Right ventricle myocardium superior (tissue), 1 donor: ENCODE data around the gene FIBP. TPM values are rescaled to one million over a fixed set of nuclear protein-coding genes. Genes with fewer than 3 reads are reported as not detected.

Experiments used
- ATAC-seq: fragments of 200-7000 bp; cut with Tn5 transposase; one replicate; pipeline ENCODE4 v1.9.1; 2020; ENCODE audit warnings: mild to moderate bottlenecking; ENCODE audit not compliant: poor library complexity
- DNase-seq: peaks from one replicate; pipeline ENCODE4 v3.0.0-alpha.2; 2020
- intact Hi-C: fragments of 100-400 bp; cut with DNase I; formaldehyde crosslinking; loops from one replicate; pipeline ENCODE4 v1.11.2; 2022
- long read RNA-seq: library from polyadenylated mRNA; unstranded; transcript quantifications from one replicate; pipeline ENCODE4 v2.0.0, GENCODE V29; 2021
- total RNA-seq: library from RNA; stranded (reverse); fragmentation: NEBNext Ultra II Directional; extraction: Animal tissue kit (Norgen Biotek cat#: 25700); gene quantifications from one replicate; pipeline ENCODE4 v1.2.1, GENCODE V29; 2021
- donor health status: DM: no; HTN: yes; CAD: no; lungs with severe emphysema.

The FIBP gene
- total RNA-seq: 37.7 TPM
- long read RNA-seq, transcript FIBP-201 (10 exons, 1,261 nt): minor isoform, 7 of 61 reads
- long read RNA-seq, transcript FIBP-202 (10 exons, 1,248 nt): major isoform, 48 of 61 reads
- long read RNA-seq, partial matches to known transcripts: 2 of 61 reads
- long read RNA-seq, other reads (novel, unspliced or antisense): 3 of 61 reads

GRCh38 chr11:65888163-65888814 is at the start of gene FIBP:
Gene FIBP, minus strand, starts transcription at chr11:65888471. Its CDS starts 53 bp downstream, at chr11:65888418.
- intact Hi-C loops: loop anchor here (2.0 kb wide), 1 partner anchor 29 kb away; the partner anchor contains the start of gene CFL1
- DNase-seq (peak; percentile 98), ATAC-seq (peak; percentile 86)

GRCh38 chr11:65937766-65938165 is 49.5 kb upstream of the FIBP start:
- ATAC-seq: no peak

GRCh38 chr11:65934014-65934413 is 45.7 kb upstream of the FIBP start:
- DNase-seq: no peak
- no peak for ATAC-seq
- intact Hi-C loops: no loop called here

More at GRCh38 chr11:65937766-65938165, 49.5 kb upstream of the FIBP start:
- intact Hi-C loops: no loop called here
- no peak for DNase-seq

- no peak for DNase-seq
- ATAC-seq: no peak
- intact Hi-C loops: no loop called here
Observed at GRCh38 chr11:65932558-65932919, 44.3 kb upstream of the FIBP start.

- intact Hi-C loops: no loop called here
- no peak for ATAC-seq
Observed at GRCh38 chr11:65931773-65932557, 43.7 kb upstream of the FIBP start.

GRCh38 chr11:65928667-65929066 is 40.4 kb upstream of the FIBP start:
- intact Hi-C loops: no loop called here
- ATAC-seq (no peak), DNase-seq (no peak)

More at GRCh38 chr11:65931773-65932557, 43.7 kb upstream of the FIBP start:
- DNase-seq: no peak

- DNase-seq: no peak
- intact Hi-C loops: no loop called here
- ATAC-seq: peak; percentile 45
Observed at GRCh38 chr11:65927904-65928397, 39.7 kb upstream of the FIBP start.

- ATAC-seq (no peak), DNase-seq (no peak)
- intact Hi-C loops: no loop called here
Observed at GRCh38 chr11:65925397-65925796, 37.1 kb upstream of the FIBP start.

- intact Hi-C loops: no loop called here
- ATAC-seq: no peak
Observed at GRCh38 chr11:65922565-65922964, 34.3 kb upstream of the FIBP start.

GRCh38 chr11:65921876-65922275 is 33.6 kb upstream of the FIBP start:
- DNase-seq (no peak), ATAC-seq (no peak)
- intact Hi-C loops: no loop called here

More at GRCh38 chr11:65922565-65922964, 34.3 kb upstream of the FIBP start:
- no peak for DNase-seq

GRCh38 chr11:65921033-65921555 is 32.8 kb upstream of the FIBP start:
- no peak for DNase-seq
- no peak for ATAC-seq
- intact Hi-C loops: no loop called here

GRCh38 chr11:65920372-65920802 is 32.1 kb upstream of the FIBP start:
- intact Hi-C loops: no loop called here
- no peak for ATAC-seq
- DNase-seq: no peak

GRCh38 chr11:65919573-65920371 is 31.5 kb upstream of the FIBP start:
- peak; percentile 52 for ATAC-seq
- intact Hi-C loops: no loop called here
- DNase-seq: peak; percentile 74

- DNase-seq: peak; percentile 99
- peak; percentile 95 for ATAC-seq
- intact Hi-C loops: no loop called here
Observed at GRCh38 chr11:65919141-65919572, 30.9 kb upstream of the FIBP start, which contains the start of gene DRAP1. Gene DRAP1, plus strand, starts transcription at chr11:65919426. Its CDS starts 76 bp downstream, at chr11:65919502.

GRCh38 chr11:65918211-65919140 is 30.2 kb upstream of the FIBP start, which contains the start of gene C11orf68:
Gene C11orf68, minus strand, starts transcription at chr11:65919062. Its CDS starts 31 bp downstream, at chr11:65919031.
- DNase-seq: no peak
- intact Hi-C loops: no loop called here
- no peak for ATAC-seq

- ATAC-seq (no peak), DNase-seq (no peak)
- intact Hi-C loops: no loop called here
Observed at GRCh38 chr11:65917434-65918210, 29.4 kb upstream of the FIBP start.

GRCh38 chr11:65917077-65917433 is 28.8 kb upstream of the FIBP start:
- DNase-seq (no peak), ATAC-seq (no peak)
- intact Hi-C loops: no loop called here
